Smooth muscle cell of trachea (primary cell): Measurements from ENCODE around the gene KDM6A. TPM values are rescaled to one million over a fixed set of nuclear protein-coding genes. Genes with fewer than 3 reads are reported as not detected.

ENCODE experiments used
- total RNA-seq: library from RNA; depleted of rRNA; stranded (reverse); fragments of >200 nt; gene quantifications from 2 replicates; pipeline ENCODE4 v1.2.1, GENCODE V29; 2014

KDM6A gene
- 16.3 and 16.4 TPM in 2 replicates for total RNA-seq

DNA sequence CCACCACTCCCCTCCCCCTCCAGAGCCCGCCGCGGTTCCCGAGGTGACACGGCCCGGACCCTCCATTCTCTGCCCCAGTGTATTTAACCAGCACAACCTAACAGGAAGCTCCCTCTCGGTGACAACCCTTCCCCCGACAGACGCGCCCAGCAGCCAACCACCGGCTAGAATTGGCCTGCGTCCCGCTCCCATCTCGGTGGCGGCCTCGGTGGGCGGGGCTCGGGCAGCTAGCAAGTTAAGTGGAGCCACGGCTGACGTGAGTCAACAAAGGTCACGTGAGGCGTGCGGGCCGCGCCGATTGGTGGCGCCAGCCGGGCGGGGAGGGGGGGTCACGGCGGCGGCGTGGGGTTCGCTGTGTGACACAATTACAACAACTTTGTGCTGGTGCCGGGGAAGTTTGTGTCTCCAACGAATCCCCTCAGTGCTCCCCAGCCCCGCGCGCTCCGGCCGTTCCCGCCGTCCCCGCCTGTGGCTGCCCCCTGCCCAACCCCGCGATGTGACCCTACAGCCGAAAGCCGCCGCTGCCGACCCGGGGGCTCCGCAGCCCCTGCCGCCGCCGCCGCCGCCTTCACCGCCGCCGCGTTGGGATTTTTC is at the start of gene KDM6A:
Gene KDM6A, plus strand, starts transcription at position 368 of the 594 bp plus-strand sequence. CDS start 364 bp downstream, outside the sequence.

DNA sequence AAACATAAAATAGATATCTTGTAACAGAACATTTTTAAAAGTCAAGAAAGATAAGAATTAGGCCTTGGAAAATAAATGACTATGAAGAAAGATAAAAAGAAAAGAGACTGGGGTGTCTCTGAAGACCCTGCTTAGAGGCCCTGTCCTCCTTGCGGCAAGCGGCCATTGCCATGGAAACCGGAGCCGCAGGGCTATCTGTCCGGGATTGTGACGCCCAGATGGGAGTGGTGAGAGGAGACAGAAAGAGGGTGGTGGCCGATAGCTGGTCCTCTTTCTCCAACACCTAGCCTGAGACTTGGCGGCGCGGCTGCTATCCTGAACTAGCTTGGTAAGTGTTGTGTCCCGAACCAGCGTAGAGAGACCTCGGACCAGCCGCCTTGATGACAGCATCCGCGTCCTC is 29.2 kb upstream of the KDM6A start, which contains the start of gene DUSP21:
Gene DUSP21, plus strand, starts transcription at position 269 of the 400 bp plus-strand sequence. Its CDS starts 112 bp downstream, at position 381.

Other genes with a start within 250 kb of the KDM6A start
- not detected in 2 replicates for gene DUSP21, start 29.2 kb upstream of the KDM6A start, total RNA-seq